Activated naive CD8-positive, alpha-beta T cell treated with anti-CD3 and anti-CD28 coated beads, Interleukin-2, amount 50 U/mL, for 24 hours (primary cell): ENCODE data around the gene MYO3B.
"Not testable (repeated sequence)": the region's sequence is repeated elsewhere in the genome, so short reads cannot be mapped to it uniquely, and the experiment has no call there.

Source experiments
- ATAC-seq: fragments of 150-1000 bp; cut with Tn5 transposase; one replicate; pipeline ENCODE4 v1.10.0; 2021
- DNase-seq: peaks from one replicate; pipeline ENCODE4 v3.0.0; 2021
- H3K27ac Mint-ChIP-seq: one replicate; pipeline ENCODE4 v1.8.0; 2021; ENCODE audit warnings: mild to moderate bottlenecking, mixed read lengths
- H3K27me3 Mint-ChIP-seq: one replicate; pipeline ENCODE4 v1.8.0; 2021; ENCODE audit warnings: mixed read lengths
- H3K36me3 Mint-ChIP-seq: one replicate; pipeline ENCODE4 v1.8.0; 2021; ENCODE audit warnings: low read depth, mixed read lengths
- H3K4me1 Mint-ChIP-seq: one replicate; pipeline ENCODE4 v1.8.0; 2021; ENCODE audit warnings: mixed read lengths
- H3K4me3 Mint-ChIP-seq: one replicate; pipeline ENCODE4 v1.8.0; 2021; ENCODE audit warnings: mild to moderate bottlenecking, moderate library complexity, mixed read lengths
- H3K9me3 Mint-ChIP-seq: one replicate; pipeline ENCODE4 v1.8.0; 2021; ENCODE audit warnings: mixed read lengths

The MYO3B gene

GRCh38 chr2:170523506-170523905 lies 345.6 kb downstream of the MYO3B start:
- DNase-seq, result no peak

GRCh38 chr2:170524828-170525565 lies 347.1 kb downstream of the MYO3B start:
- DNase-seq (no peak), ATAC-seq (no peak)
- no peaks in the 10 kb centered on the region for H3K36me3 Mint-ChIP-seq
- peaks cover 8% of the 10 kb centered on the region for H3K27me3 Mint-ChIP-seq
- no peak overlapping the region for H3K4me3 Mint-ChIP-seq
- no peaks in the 10 kb centered on the region for H3K9me3 Mint-ChIP-seq
- no peak overlapping the region for H3K27ac Mint-ChIP-seq
- no peaks in the 10 kb centered on the region for H3K4me1 Mint-ChIP-seq

More at GRCh38 chr2:170523506-170523905, 345.6 kb downstream of the MYO3B start:
- H3K9me3 Mint-ChIP-seq, result no peaks in the 10 kb centered on the region
- no peak overlapping the region for H3K27ac Mint-ChIP-seq
- H3K36me3 Mint-ChIP-seq, result no peaks in the 10 kb centered on the region
- H3K4me1 Mint-ChIP-seq, result no peaks in the 10 kb centered on the region
- H3K4me3 Mint-ChIP-seq, result no peak overlapping the region
- H3K27me3 Mint-ChIP-seq, result peaks cover 2% of the 10 kb centered on the region
- ATAC-seq, result no peak

GRCh38 chr2:170525566-170525900 lies 347.6 kb downstream of the MYO3B start:
- Mint-ChIP-seq H3K9me3 (no peaks in the 10 kb centered on the region), H3K36me3 (no peaks in the 10 kb centered on the region), H3K4me3 (no peak overlapping the region), H3K27me3 (peaks cover 8% of the 10 kb centered on the region), H3K4me1 (no peaks in the 10 kb centered on the region), H3K27ac (no peak overlapping the region)
- ATAC-seq (no peak), DNase-seq (no peak)

GRCh38 chr2:170530284-170530745 lies 352.4 kb downstream of the MYO3B start:
- Mint-ChIP-seq H3K27ac (no peak overlapping the region), H3K36me3 (no peaks in the 10 kb centered on the region), H3K4me3 (no peak overlapping the region), H3K27me3 (peaks cover 8% of the 10 kb centered on the region), H3K4me1 (no peaks in the 10 kb centered on the region), H3K9me3 (no peaks in the 10 kb centered on the region)
- DNase-seq (no peak), ATAC-seq (no peak)

- no peak for ATAC-seq
- no peak for DNase-seq
- Mint-ChIP-seq H3K4me1 (no peaks in the 10 kb centered on the region), H3K36me3 (no peaks in the 10 kb centered on the region), H3K4me3 (no peak overlapping the region), H3K9me3 (no peaks in the 10 kb centered on the region), H3K27ac (no peak overlapping the region), H3K27me3 (peaks cover 8% of the 10 kb centered on the region)
These were observed 353.0 kb downstream of the MYO3B start for GRCh38 chr2:170530803-170531564.

- no peak for ATAC-seq
- no peak for DNase-seq
These were observed 353.9 kb downstream of the MYO3B start for GRCh38 chr2:170531876-170532275.

GRCh38 chr2:170533156-170533555 lies 355.2 kb downstream of the MYO3B start:
- H3K36me3 Mint-ChIP-seq, result no peaks in the 10 kb centered on the region
- no peak overlapping the region for H3K27ac Mint-ChIP-seq
- peaks cover 6% of the 10 kb centered on the region for H3K27me3 Mint-ChIP-seq
- no peaks in the 10 kb centered on the region for H3K9me3 Mint-ChIP-seq
- no peaks in the 10 kb centered on the region for H3K4me1 Mint-ChIP-seq
- no peak for ATAC-seq
- no peak overlapping the region for H3K4me3 Mint-ChIP-seq
- no peak for DNase-seq

More at GRCh38 chr2:170531876-170532275, 353.9 kb downstream of the MYO3B start:
- no peaks in the 10 kb centered on the region for H3K9me3 Mint-ChIP-seq
- H3K4me3 Mint-ChIP-seq, result no peak overlapping the region
- no peaks in the 10 kb centered on the region for H3K36me3 Mint-ChIP-seq
- H3K27me3 Mint-ChIP-seq, result peaks cover 8% of the 10 kb centered on the region
- no peaks in the 10 kb centered on the region for H3K4me1 Mint-ChIP-seq
- no peak overlapping the region for H3K27ac Mint-ChIP-seq

- Mint-ChIP-seq H3K4me1 (no peaks in the 10 kb centered on the region), H3K27me3 (no peaks in the 10 kb centered on the region), H3K9me3 (no peaks in the 10 kb centered on the region), H3K27ac (no peak overlapping the region), H3K4me3 (no peak overlapping the region), H3K36me3 (no peaks in the 10 kb centered on the region)
- DNase-seq, result no peak
- no peak for ATAC-seq
These were observed 357.6 kb downstream of the MYO3B start for GRCh38 chr2:170535552-170535951.

- Mint-ChIP-seq H3K36me3 (no peaks in the 10 kb centered on the region), H3K27ac (no peak overlapping the region), H3K9me3 (peaks cover 20% of the 10 kb centered on the region), H3K27me3 (peaks cover 2% of the 10 kb centered on the region), H3K4me3 (no peak overlapping the region), H3K4me1 (no peaks in the 10 kb centered on the region)
- ATAC-seq, result no peak
- DNase-seq, result no peak
These were observed 366.9 kb downstream of the MYO3B start for GRCh38 chr2:170544817-170545216.

GRCh38 chr2:170548304-170548703 lies 370.4 kb downstream of the MYO3B start:
- no peak overlapping the region for H3K27ac Mint-ChIP-seq
- no peaks in the 10 kb centered on the region for H3K4me1 Mint-ChIP-seq
- peaks cover 37% of the 10 kb centered on the region for H3K9me3 Mint-ChIP-seq
- ATAC-seq (no peak), DNase-seq (no peak)
- H3K36me3 Mint-ChIP-seq, result peaks cover 3% of the 10 kb centered on the region
- H3K27me3 Mint-ChIP-seq, result no peaks in the 10 kb centered on the region
- no peak overlapping the region for H3K4me3 Mint-ChIP-seq

GRCh38 chr2:170550501-170550900 lies 372.6 kb downstream of the MYO3B start:
- H3K9me3 Mint-ChIP-seq, result peaks cover 37% of the 10 kb centered on the region
- H3K27me3 Mint-ChIP-seq, result no peaks in the 10 kb centered on the region
- ATAC-seq (no peak), DNase-seq (no peak)
- no peak overlapping the region for H3K27ac Mint-ChIP-seq
- peaks cover 3% of the 10 kb centered on the region for H3K36me3 Mint-ChIP-seq
- no peak overlapping the region for H3K4me3 Mint-ChIP-seq
- no peaks in the 10 kb centered on the region for H3K4me1 Mint-ChIP-seq

GRCh38 chr2:170551899-170552298 lies 374.0 kb downstream of the MYO3B start:
- not testable (repeated sequence) for H3K4me3 Mint-ChIP-seq, H3K36me3 Mint-ChIP-seq, ATAC-seq, H3K27me3 Mint-ChIP-seq, H3K27ac Mint-ChIP-seq, DNase-seq, H3K4me1 Mint-ChIP-seq
- peaks cover 26% of the 10 kb centered on the region for H3K9me3 Mint-ChIP-seq

GRCh38 chr2:170553748-170554147 lies 375.8 kb downstream of the MYO3B start:
- H3K27me3 Mint-ChIP-seq, result peaks cover 9% of the 10 kb centered on the region
- H3K4me1 Mint-ChIP-seq, result no peaks in the 10 kb centered on the region
- H3K27ac Mint-ChIP-seq, result no peak overlapping the region
- no peak overlapping the region for H3K4me3 Mint-ChIP-seq
- H3K9me3 Mint-ChIP-seq, result peaks cover 26% of the 10 kb centered on the region
- ATAC-seq (no peak), DNase-seq (no peak)
- peaks cover 3% of the 10 kb centered on the region for H3K36me3 Mint-ChIP-seq

GRCh38 chr2:170554278-170554955 lies 376.5 kb downstream of the MYO3B start:
- no peak overlapping the region for H3K27ac Mint-ChIP-seq
- H3K9me3 Mint-ChIP-seq, result peaks cover 26% of the 10 kb centered on the region
- ATAC-seq, result no peak
- DNase-seq, result no peak
- peaks cover 9% of the 10 kb centered on the region for H3K27me3 Mint-ChIP-seq
- H3K4me1 Mint-ChIP-seq, result no peaks in the 10 kb centered on the region
- no peak overlapping the region for H3K4me3 Mint-ChIP-seq
- H3K36me3 Mint-ChIP-seq, result peaks cover 3% of the 10 kb centered on the region

- DNase-seq, result no peak
- Mint-ChIP-seq H3K36me3 (no peaks in the 10 kb centered on the region), H3K27me3 (peaks cover 11% of the 10 kb centered on the region), H3K27ac (no peak overlapping the region), H3K9me3 (no peaks in the 10 kb centered on the region), H3K4me1 (no peaks in the 10 kb centered on the region), H3K4me3 (no peak overlapping the region)
- no peak for ATAC-seq
These were observed 385.0 kb downstream of the MYO3B start for GRCh38 chr2:170562928-170563327.
